NCI-H2171 treated with DMSO at 0.1 percent for 48 hours (cell line): ENCODE measurements around the gene MBOAT7.
"Not testable (repeated sequence)": the region's sequence is repeated elsewhere in the genome, so short reads cannot be mapped to it uniquely, and the experiment has no call there.

Experiments
- DNase-seq: peaks from one replicate; lab custom pipeline; 2025; lab: John Stamatoyannopoulos, UW

MBOAT7 gene, protein sequence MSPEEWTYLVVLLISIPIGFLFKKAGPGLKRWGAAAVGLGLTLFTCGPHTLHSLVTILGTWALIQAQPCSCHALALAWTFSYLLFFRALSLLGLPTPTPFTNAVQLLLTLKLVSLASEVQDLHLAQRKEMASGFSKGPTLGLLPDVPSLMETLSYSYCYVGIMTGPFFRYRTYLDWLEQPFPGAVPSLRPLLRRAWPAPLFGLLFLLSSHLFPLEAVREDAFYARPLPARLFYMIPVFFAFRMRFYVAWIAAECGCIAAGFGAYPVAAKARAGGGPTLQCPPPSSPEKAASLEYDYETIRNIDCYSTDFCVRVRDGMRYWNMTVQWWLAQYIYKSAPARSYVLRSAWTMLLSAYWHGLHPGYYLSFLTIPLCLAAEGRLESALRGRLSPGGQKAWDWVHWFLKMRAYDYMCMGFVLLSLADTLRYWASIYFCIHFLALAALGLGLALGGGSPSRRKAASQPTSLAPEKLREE

DNA sequence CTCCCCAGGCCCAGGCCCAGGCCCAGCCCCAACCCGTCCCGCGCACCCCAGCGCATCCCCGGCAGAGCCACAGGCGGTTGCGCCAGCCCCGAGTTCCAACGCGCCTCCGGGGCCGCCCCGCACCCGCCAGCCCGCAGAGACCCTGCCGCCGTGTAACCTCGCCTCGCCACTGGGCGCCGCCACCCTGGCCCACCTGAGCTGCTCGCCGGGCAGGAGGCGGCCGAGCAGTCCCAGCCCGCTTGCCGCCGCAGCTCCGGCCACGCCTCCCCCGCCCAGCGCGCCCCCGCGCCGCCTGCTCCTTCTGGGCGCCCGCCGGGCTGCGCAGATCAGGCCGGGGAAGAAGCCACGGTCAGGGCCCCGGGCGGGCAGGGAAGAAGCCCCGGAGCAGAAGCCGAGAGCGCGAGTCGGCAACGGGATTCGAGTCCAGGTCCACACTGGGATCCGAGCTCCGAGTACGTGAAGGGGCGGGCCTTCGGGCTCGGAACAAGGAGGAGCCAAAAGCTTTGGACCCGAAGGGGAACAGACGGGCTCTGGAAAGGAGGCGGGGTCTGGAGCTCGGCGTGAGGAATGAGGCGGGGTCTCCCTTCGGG lies at the start of gene MBOAT7:
TSS of gene MBOAT7 (minus strand) at position 436 of the 590 bp plus-strand sequence. CDS start 1,072 bp downstream, outside the sequence.
- no peak for DNase-seq

DNA sequence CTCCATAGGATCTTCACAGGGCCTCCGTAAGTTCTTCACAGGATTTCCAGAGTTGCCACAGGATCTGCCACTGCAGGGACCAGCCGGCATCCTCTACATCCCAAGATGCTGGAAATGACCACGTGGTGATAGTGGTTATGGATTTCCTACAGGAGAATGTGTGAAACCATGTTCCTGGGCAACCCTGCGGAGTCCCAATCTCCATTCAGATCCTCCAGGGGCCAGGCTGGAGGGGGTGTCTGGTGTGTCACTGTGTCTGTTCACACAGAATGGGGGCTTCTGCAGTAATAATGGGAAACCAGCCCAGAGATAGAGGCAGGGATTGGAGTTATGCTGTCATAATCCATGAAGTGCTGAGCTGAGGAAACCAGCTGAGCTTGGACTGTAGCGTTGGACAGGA lies 44.6 kb upstream of the MBOAT7 start:
- DNase-seq = no peak

DNA sequence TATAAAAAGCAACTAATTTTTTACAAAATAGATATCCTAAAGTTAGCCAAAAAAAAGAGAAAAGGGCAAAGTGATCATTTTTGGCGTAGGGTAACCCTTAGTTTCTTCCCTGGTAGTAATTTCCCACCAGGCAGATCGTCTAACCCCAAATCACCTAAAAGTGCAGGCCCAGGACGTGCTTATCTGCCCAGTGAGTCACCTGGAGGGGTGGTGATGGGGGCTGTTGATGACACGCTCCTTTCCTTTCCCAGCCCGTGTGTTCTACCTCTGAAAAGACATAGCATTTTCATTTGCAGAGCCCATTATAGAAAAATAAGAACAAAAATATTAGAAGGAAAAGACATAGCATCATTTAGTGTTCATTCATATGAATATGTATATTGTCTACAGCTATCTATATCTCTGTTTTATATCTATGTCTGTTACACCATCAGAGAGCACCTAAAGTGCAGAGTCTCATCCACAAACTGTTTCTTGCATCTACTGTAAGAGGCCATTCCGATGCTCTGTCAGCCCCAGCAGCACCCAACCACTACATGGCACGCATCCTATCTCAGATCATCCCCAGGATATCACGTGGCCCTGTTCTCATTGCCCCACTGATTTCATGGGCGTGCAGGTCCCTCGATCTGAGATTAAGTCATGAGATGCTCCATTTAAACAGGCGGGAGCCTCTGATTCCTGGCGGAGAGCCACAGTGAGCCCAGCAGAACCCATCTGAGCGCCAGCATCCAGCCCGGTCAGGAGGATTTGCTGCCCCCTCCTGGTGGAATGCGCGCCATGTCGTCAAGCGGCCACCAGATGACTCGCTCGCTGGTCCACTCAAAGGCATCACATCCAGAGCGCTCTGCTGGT lies 41.9 kb upstream of the MBOAT7 start:
- DNase-seq = peak; percentile 18

DNA sequence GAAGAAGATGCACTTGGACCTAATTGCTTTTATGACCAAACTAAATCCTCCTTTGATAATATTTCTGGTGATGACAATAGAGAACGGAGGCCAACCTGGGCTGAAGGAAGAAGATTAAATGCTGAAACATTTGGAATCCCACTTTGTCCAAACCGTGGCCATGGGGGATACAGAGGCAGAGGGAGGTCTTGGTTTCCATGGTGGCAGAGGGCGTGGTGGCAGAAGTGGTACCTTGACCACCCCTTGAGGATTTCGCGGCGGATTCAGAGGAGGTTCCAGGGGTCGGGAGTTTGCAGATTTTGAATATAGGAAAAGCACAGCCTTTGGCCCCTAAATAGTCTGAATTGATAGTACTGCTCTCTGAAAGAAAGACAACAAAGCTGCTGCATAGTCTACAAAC lies 40.7 kb upstream of the MBOAT7 start:
- DNase-seq = no peak

DNA sequence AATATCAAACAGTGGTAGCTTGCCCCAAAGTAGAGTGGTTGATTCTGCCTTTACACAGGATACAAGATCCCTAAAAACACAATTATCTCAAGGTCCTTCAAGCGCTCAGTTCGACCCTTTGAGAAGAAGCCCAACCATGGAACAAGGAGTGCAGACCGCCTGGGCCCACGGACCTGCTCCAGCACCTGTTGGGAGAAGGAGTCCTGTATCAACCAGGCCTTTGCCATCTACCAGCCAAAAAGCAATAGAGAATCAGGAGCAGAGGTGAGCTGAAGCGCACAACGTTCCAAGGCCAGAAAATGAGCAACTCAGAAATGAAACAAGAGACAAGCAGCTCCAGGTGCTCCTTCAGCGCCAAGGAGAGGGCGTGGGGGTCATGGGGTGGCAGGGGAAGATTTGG lies 39.8 kb upstream of the MBOAT7 start:
- no peak for DNase-seq

DNA sequence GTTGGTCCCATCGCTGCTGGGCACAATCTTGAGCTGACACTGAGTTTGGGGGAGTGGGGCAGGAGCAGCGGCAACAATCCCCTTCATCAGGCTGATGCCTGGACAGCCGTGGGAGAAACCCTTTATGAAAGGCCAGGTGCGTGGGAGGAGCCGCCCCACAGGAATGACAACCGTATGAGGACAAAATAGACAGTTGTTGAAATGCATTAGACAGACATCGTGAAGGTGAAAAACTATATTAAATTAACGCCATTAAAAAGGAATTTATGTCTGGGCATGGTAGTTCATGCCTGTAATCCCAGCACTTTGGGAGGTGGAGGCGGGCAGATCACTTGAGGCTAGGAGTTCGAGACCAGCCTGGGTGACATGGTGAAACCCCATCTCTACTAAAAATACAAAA lies 35.2 kb upstream of the MBOAT7 start:
- DNase-seq = not testable (repeated sequence)

DNA sequence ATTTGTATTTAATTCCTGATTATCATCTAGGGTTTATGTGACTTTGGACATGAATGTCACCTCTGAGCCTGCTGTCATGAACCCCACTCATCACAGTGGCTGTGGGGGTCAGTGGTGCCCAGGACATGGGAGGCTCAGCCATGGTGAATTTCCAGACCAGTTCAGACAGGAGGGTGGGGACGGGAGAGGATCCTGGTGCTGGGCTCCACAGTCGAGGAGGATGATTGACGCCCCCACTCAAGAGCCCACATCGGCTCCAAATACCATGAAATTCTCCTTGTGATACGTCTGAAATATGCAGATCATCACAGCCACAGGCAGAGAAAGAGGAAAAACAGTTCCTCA lies 34.5 kb upstream of the MBOAT7 start:
- DNase-seq = not testable (repeated sequence)

DNA sequence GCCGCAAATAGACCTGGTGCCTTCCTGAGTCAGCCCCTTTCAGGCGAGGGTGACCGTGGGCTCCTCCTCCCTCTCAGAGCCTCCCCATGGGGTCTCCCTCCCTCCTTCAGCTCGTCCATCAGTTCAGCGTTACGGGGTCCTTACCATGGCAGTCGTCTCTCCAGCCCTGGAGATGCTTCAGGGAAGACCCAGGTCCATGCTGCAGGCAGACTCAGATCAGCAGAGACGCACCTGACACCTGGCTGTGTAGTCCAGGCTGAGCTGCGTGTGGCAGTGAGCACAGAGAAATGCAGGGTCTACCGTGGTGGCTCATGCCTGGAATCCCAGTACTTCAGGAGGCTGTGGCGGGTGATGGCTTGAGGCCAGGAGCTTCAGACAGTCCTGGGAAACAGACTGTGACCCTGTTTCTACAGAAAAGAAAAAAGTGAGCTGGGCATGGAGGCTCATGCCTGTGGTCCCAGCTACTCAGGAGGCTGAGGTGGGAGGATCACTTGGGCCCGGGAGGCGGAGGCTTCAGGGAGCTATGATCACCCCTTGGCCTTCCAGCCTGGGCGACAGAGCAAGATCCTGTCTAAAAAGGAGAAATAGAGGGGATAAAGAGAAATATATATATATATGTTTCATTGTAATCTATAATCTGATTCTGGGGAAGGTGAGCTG lies 34.0 kb upstream of the MBOAT7 start:
- not testable (repeated sequence) for DNase-seq

DNA sequence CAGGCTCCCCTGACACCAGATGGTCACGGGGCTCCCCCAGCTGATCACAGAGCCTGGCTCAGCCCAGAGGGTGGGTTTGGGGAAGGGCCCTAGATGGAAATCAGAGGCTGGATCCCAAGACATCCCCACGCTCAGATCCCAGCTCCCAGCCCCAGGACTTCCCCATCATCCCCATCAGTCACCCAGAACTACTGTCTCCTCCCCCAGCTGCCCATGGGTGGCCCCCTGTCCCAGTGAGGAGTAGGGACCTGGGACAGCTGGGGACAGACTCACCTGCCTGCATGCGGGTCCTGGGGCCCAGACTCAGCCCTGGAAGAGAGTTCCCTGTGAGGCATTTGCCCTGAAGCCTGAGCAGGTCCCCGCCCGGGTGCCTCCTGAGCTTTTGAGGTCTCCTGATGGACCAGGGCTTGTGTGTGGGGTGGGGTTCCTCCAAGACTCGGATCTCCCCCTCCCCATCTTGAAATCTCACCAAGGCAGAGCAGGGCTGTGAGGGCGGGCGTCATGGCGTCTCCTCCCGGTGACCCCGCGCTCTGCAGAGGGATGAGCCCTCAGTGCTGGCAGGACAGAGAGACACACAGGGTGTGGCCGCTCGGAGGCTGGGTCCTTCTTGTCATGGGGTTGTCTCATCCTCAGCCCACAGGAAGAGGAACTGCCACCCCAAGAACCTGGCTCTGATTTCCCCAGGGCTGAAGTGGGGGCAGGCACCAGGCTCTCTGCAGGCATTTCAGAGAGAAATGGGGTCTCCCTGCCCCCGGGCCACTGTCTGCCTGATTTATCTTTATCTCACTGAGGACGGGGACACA lies 33.3 kb upstream of the MBOAT7 start, which contains the start of gene LILRB3:
TSS of gene LILRB3 (minus strand) at position 534 of the 803 bp plus-strand sequence. CDS start at position 503, 31 bp downstream.
- not testable (repeated sequence) for DNase-seq

DNA sequence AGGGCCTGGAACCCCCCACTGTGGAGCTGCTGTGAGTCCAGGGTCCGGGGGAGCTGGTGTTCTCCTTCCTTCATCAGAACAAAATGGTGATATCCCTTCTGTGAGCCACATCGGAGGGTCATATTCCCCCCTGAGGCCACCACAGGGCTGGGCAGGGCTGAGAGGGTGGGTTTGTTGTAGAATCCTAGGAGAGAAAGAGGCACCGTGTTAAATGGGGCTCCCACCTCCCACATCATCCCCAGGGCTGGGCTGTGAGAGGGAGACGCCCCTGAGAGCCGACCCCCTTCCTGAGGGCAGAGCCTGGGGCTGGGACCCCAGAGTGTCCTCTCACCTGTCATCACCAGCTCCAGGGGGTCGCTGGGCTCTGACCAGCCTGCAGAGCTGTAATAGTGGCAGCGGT lies 32.6 kb upstream of the MBOAT7 start:
- not testable (repeated sequence) for DNase-seq

DNA sequence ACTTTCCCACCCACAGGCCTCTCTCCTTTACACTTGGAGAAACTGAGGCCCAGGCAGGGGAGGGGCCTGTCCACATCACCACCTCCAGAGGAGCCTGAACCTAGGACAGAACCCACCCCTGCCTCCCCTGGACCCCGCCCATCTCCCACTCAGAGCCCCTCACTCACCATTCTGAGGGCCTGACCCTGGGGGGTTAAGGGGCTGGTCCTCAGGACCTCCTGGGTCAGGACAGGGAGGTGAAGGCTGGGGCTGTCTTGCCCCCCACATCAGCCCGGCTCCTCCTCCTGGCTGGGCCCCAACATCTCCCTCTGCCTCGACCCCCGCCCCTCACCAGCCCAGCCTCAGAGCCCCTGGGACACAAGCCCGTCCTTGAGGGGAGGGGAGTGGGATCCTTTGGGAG lies 30.3 kb upstream of the MBOAT7 start:
- DNase-seq = not testable (repeated sequence)

DNA sequence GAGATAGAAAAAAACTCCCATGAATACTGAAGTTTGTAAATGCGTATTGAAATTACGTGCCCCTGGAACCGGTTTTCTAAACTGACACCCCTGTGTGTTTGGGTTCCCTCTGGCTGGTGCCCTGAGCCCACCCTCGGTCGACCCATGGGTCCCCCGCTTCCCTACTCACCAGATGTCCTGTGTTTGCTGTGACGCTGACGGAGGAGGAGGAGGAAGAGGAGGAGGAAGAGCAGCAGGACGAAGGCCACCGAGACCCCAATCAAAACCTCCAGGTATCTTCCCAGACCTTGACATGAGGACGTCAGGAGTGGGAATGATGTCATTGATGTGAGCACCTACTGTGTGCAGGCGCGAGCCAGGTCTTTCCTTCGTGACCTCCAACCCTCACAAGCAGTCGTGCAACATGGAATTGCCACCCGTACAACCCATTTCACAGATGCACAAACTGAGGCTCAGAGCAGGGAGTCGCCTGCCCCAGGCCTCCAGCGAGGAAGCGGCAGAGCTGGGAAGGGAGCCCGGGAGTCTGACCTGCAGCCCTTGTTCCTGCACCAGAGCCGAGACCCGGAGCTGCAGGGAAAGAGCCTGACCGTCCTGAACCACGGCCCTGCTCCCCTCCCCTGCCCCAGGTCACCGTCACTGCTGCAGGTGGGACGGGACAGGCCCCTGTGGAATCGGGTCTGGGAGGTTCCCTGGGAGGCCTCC lies 29.7 kb upstream of the MBOAT7 start:
- no peak for DNase-seq

DNA sequence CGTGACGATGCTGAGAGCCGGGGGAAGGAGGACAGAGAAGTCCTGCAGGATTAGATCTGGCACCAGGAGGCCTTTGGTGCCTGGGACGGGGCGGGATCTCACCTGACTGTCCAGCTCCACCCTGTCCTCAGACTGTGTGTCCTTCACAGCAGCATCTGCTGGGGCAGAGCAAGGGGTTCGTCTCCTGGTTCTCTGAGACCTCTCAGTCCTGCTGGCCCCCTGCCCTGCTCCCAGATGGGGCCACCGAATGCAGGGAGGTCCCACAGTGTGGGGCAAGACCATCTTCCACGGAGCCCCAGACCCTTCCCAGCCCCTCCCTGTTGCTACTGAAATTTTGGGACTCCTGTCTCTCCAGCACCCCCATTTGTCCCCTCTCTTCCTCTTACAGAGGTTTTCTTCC lies 28.9 kb upstream of the MBOAT7 start:
- DNase-seq = no peak

DNA sequence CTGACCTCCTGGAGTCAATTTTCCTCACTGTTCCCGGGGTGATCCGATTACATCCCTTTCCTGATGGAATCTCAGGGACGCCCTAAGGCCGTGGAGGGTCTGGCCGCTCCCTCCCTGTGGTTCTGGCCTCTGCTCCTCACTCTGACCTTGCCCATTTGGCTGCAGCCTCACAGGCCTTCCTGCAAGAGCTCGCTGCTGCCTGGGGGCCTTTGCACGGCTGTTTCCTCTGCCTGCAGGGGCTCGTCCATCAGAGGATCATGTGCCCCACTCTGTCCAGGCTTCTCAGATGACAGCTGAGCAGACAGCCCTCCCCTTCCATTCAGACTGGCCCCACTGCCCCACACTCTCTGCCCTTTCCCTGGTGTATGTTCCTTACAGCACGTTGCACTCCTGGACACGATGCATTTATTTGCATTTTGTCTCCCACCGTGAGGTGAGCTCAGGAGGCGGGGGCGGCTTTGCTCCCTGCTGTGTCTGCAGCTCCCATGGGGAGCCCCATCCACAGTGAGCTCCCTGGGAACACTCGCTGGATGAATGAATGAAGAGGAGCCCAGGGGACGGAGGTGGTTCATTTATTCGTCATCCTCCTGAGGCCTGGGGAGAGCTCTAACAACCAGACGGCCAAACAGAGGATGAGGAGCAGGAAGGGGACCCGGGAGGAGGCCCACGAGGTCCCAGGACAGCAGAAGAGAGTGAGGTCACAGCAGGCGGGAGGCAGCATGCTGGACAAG lies 28.3 kb upstream of the MBOAT7 start:
- not testable (repeated sequence) for DNase-seq

DNA sequence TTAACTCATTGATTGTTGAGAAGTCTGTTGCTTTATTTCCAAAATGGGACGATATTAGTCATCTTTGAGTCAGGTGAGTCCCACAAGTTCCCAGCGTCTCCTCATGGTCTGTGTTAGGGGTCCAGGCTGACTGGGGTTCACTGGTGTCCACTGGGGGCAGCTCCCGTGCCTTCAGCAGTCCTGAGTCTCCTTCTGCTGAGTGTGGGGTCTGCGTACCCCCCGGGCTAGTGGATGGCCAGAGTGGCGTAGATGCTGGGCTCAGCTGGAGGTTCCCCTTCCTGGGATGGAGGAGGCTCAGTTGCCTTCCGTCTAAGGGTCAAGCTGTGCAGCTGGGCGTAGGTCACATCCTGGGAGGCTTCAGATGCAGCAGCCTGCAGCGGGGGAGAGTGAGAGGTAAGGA lies 27.5 kb upstream of the MBOAT7 start:
- DNase-seq = no peak

DNA sequence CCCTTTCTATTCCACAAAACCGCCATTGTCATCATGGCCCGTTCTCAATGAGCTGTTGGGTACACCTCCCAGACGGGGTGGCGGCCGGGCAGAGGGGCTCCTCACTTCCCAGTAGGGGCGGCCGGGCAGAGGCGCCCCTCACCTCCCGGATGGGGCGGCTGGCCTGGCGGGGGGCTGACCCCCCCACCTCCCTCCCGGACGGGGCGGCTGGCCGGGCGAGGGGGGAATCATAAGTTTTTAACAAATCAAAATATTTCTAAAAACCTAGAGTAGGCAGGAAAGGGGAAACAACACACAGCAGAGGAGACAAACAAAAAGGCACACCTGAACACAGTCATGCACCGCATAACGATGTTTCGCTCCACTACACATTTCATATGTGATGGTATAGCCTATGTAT lies 25.4 kb upstream of the MBOAT7 start:
- not testable (repeated sequence) for DNase-seq

DNA sequence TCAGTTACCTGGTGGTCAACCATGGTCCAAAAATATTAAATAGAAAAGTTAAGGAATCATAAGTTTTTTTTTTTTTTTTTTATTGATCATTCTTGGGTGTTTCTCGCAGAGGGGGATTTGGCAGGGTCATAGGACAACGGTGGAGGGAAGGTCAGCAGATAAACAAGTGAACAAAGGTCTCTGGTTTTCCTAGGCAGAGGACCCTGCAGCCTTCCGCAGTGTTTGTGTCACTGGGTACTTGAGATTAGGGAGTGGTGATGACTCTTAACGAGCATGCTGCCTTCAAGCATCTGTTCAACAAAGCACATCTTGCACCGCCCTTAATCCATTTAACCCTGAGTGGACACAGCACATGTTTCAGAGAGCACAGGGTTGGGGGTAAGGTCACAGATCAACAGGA lies 24.8 kb upstream of the MBOAT7 start:
- DNase-seq = not testable (repeated sequence)

DNA sequence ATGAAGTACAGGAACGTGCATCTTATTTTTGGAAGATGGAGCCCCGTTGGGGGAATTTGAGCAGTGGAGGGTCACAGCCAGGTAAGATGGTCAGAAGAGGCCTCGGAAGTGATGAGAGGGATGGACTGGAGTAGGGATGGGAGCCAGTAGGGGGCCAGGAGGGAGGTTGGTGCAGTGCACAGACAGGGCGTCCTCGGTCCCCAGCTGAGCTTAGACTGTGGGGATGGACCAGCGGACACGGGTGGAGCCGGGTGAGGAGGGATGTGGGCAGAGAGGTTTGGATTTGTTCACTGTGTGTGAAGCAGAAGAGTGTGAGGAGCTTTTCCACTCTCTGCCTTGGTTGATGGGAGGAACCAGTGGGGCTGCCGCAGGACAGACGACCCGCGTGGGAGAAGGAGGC lies 21.9 kb upstream of the MBOAT7 start:
- DNase-seq = no peak

DNA sequence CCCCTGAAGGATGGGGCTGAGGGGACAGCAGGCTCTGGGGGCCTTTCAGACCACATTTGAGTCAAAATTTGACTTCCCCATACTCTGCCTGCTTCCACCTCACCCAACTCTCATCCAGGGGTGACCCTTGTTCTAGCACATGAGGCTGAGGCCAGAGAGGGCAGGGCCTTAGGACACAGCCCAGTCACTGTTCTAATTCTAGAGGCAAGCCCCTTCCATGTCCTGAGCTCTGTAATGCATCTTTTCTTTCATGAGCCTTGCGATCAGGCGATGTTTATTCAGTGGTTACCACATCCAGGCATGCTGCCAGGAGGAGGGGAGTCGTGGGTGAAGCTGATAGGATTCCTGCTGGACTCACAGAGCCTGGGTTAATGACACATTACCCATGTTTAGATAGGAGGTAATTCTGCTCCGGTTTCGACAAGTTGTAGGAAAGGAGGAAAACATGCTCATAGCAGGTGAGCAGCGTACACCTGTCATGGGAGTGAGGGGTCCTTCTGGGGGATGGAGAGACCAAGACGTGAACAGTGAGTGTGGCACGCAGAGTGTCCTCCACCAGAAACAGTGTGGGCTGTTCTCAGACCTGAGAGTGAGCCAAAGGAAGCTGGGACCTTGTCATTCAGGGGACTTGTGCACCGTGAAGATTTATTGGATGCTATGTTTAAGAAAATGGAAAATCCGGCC lies 20.6 kb upstream of the MBOAT7 start:
- DNase-seq = peak; percentile 66
